ENCODE results near the gene TJP1.
"Not testable (repeated sequence)": the region's sequence is repeated elsewhere in the genome, so short reads cannot be mapped to it uniquely, and the experiment has no call there.

Gene TJP1

GRCh38 chr15:29792426-29793159 is 29.7 kb downstream of the TJP1 start:
- H3K27me3 Mint-ChIP-seq = peaks cover 39% of the 10 kb centered on the region
- no peak overlapping the region for H3K4me3 Mint-ChIP-seq
- H3K9me3 Mint-ChIP-seq (ENCODE audit: low read depth) = peaks cover 6% of the 10 kb centered on the region
- no peak overlapping the region for H3K27ac Mint-ChIP-seq
- no peaks in the 10 kb centered on the region for H3K4me1 Mint-ChIP-seq (ENCODE audit: low read depth)
- peaks cover 2% of the 10 kb centered on the region for H3K36me3 Mint-ChIP-seq

DNA sequence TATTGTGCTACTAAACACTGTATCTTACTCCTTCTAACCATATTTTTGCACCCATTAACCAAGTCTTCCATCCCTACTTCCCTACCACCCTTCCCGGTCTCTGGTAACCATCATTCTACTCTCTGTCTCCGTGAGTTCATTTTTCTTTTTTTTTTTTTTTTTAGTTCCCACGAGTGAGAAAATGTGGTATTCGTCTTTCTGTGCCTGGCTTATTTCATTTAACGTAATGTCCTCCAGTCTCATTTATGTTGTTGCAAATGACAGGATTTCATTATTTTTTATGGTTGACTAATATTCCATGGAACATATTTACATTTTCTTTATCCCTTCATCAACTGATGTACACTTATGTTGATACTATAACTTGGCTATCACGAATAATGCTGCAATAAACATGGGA is 31.7 kb downstream of the TJP1 start:
- Mint-ChIP-seq H3K4me3 (no peak overlapping the region), H3K36me3 (no peaks in the 10 kb centered on the region), H3K9me3 (ENCODE audit: low read depth) (peaks cover 1% of the 10 kb centered on the region), H3K27ac (no peak overlapping the region), H3K27me3 (peaks cover 29% of the 10 kb centered on the region), H3K4me1 (ENCODE audit: low read depth) (no peaks in the 10 kb centered on the region)

- H3K27ac Mint-ChIP-seq = no peak overlapping the region
- H3K4me1 Mint-ChIP-seq (ENCODE audit: low read depth) = no peaks in the 10 kb centered on the region
- no peaks in the 10 kb centered on the region for H3K36me3 Mint-ChIP-seq
- no peaks in the 10 kb centered on the region for H3K9me3 Mint-ChIP-seq (ENCODE audit: low read depth)
- no peak overlapping the region for H3K4me3 Mint-ChIP-seq
- H3K27me3 Mint-ChIP-seq = peaks cover 27% of the 10 kb centered on the region
Measured at GRCh38 chr15:29789871-29790270, 32.4 kb downstream of the TJP1 start.

DNA sequence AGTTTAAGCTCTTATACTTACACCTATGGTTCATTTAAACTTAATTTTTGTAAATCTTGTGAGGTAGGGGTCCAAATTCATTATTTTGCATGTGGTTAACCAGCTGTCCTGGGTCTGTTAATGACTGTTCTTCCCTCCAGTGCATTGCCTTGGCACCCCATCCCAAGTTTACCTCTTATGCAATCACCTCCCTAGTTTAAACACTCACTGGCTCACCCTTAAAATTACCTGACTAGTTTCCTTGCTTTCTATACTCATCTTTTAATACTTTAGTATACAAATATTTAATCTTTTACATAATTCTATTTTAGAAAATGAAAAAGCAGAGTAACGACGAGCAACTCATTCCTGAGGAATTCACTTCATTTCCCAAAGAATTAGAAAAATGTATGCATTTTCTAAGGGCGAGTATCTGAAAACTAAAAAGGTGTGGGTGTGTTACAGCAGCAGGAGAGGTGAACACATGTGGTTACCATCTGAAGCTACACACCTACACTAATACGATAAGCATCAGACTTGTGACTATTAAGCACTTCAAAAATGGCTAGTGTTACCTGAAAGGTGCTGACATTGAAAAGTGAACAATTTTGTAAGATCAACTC is 33.7 kb downstream of the TJP1 start:
- Mint-ChIP-seq H3K4me3 (no peak overlapping the region), H3K9me3 (ENCODE audit: low read depth) (no peaks in the 10 kb centered on the region), H3K27ac (no peak overlapping the region), H3K36me3 (no peaks in the 10 kb centered on the region), H3K27me3 (peaks cover 16% of the 10 kb centered on the region), H3K4me1 (ENCODE audit: low read depth) (no peaks in the 10 kb centered on the region)

DNA sequence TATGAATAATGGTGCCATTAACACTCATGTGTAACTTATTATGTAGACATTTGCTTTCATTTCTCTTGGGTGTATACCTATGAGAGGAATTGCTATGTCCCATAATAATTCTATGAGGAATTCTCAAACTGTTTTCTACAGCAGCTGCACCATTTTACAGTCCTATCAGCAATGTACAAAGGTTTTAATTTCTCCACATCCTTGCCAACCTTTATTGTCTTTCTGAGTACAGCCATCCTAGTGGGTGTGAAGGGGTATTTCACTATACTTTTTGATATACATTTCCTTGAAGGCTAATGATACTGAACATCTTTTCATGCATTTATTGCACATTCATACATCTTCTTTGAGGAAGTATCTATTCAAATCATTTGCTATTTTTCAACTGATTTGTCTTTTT is 34.5 kb downstream of the TJP1 start:
- no peaks in the 10 kb centered on the region for H3K4me1 Mint-ChIP-seq (ENCODE audit: low read depth)

GRCh38 chr15:29785642-29786041 is 36.6 kb downstream of the TJP1 start:
- Mint-ChIP-seq H3K4me1 (ENCODE audit: low read depth) (no peaks in the 10 kb centered on the region), H3K9me3 (ENCODE audit: low read depth) (no peaks in the 10 kb centered on the region), H3K27me3 (peaks cover 5% of the 10 kb centered on the region), H3K36me3 (no peaks in the 10 kb centered on the region), H3K27ac (no peak overlapping the region), H3K4me3 (no peak overlapping the region)

More for the DNA sequence above, 34.5 kb downstream of the TJP1 start:
- Mint-ChIP-seq H3K27me3 (peaks cover 10% of the 10 kb centered on the region), H3K4me3 (no peak overlapping the region), H3K9me3 (ENCODE audit: low read depth) (no peaks in the 10 kb centered on the region), H3K27ac (no peak overlapping the region), H3K36me3 (no peaks in the 10 kb centered on the region)

GRCh38 chr15:29785136-29785535 is 37.1 kb downstream of the TJP1 start:
- H3K27me3 Mint-ChIP-seq = peaks cover 6% of the 10 kb centered on the region
- no peak overlapping the region for H3K27ac Mint-ChIP-seq
- no peaks in the 10 kb centered on the region for H3K9me3 Mint-ChIP-seq (ENCODE audit: low read depth)
- no peaks in the 10 kb centered on the region for H3K4me1 Mint-ChIP-seq (ENCODE audit: low read depth)
- no peaks in the 10 kb centered on the region for H3K36me3 Mint-ChIP-seq
- no peak overlapping the region for H3K4me3 Mint-ChIP-seq

DNA sequence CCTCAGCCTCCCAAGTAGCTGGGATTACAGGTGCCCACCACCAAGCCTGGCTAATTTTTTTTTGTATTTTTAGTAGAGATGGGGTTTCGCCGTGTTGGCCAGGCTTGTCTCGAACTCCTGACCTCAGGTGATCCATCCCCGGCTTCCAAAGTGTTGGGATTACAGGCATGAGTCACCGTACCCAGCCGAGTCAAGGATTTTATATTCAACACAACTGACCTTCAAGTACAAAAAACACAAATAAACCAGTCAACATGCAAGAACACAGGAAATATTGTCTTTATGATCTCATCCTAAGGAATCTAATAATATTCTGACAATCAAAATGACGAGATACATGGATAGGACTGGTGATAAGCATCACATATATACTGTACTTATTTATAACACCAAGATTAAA is 37.9 kb downstream of the TJP1 start:
- Mint-ChIP-seq H3K27me3 (peaks cover 8% of the 10 kb centered on the region), H3K36me3 (no peaks in the 10 kb centered on the region), H3K4me1 (ENCODE audit: low read depth) (no peaks in the 10 kb centered on the region), H3K9me3 (ENCODE audit: low read depth) (no peaks in the 10 kb centered on the region), H3K4me3 (no peak overlapping the region), H3K27ac (no peak overlapping the region)

GRCh38 chr15:29782816-29783215 is 39.5 kb downstream of the TJP1 start:
- peaks cover 17% of the 10 kb centered on the region for H3K27me3 Mint-ChIP-seq
- H3K36me3 Mint-ChIP-seq; H3K9me3 Mint-ChIP-seq (ENCODE audit: low read depth); H3K27ac Mint-ChIP-seq; H3K4me3 Mint-ChIP-seq; H3K4me1 Mint-ChIP-seq (ENCODE audit: low read depth): not testable (repeated sequence)

- no peaks in the 10 kb centered on the region for H3K4me1 Mint-ChIP-seq (ENCODE audit: low read depth)
- H3K9me3 Mint-ChIP-seq (ENCODE audit: low read depth) = no peaks in the 10 kb centered on the region
- H3K27me3 Mint-ChIP-seq = peaks cover 34% of the 10 kb centered on the region
- no peak overlapping the region for H3K4me3 Mint-ChIP-seq
- H3K36me3 Mint-ChIP-seq = no peaks in the 10 kb centered on the region
- H3K27ac Mint-ChIP-seq = no peak overlapping the region
Measured at GRCh38 chr15:29778382-29778781, 43.9 kb downstream of the TJP1 start.

DNA sequence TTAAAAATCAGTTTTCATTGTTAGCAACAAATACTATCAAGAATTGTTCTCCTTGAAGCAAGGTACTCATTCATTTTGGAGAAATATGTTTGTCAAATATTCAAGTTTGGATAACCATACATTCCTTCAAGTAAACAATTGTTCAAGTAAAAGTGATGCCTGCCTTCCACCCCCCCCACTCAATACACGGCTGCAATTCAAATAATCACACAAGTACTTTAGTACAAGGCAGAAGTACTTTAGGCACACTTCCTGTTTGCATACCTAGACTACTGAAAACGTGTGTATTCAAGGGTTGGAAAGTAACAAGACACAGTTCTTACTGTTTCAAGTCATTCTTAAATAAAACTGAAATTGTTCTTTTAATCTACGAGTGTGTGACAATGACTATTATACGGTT is 45.4 kb downstream of the TJP1 start:
- Mint-ChIP-seq H3K4me1 (ENCODE audit: low read depth) (no peaks in the 10 kb centered on the region), H3K27me3 (peaks cover 35% of the 10 kb centered on the region), H3K27ac (no peak overlapping the region), H3K9me3 (ENCODE audit: low read depth) (no peaks in the 10 kb centered on the region), H3K4me3 (no peak overlapping the region), H3K36me3 (no peaks in the 10 kb centered on the region)

- Mint-ChIP-seq H3K9me3 (ENCODE audit: low read depth) (no peaks in the 10 kb centered on the region), H3K4me1 (ENCODE audit: low read depth) (no peaks in the 10 kb centered on the region), H3K4me3 (no peak overlapping the region), H3K27ac (no peak overlapping the region), H3K27me3 (peaks cover 35% of the 10 kb centered on the region), H3K36me3 (no peaks in the 10 kb centered on the region)
Measured at GRCh38 chr15:29774900-29775299, 47.4 kb downstream of the TJP1 start.

GRCh38 chr15:29773816-29774215 is 48.5 kb downstream of the TJP1 start:
- no peaks in the 10 kb centered on the region for H3K36me3 Mint-ChIP-seq
- H3K27me3 Mint-ChIP-seq = peaks cover 31% of the 10 kb centered on the region
- H3K4me3 Mint-ChIP-seq = no peak overlapping the region
- H3K9me3 Mint-ChIP-seq (ENCODE audit: low read depth) = no peaks in the 10 kb centered on the region
- no peak overlapping the region for H3K27ac Mint-ChIP-seq
- H3K4me1 Mint-ChIP-seq (ENCODE audit: low read depth) = no peaks in the 10 kb centered on the region

DNA sequence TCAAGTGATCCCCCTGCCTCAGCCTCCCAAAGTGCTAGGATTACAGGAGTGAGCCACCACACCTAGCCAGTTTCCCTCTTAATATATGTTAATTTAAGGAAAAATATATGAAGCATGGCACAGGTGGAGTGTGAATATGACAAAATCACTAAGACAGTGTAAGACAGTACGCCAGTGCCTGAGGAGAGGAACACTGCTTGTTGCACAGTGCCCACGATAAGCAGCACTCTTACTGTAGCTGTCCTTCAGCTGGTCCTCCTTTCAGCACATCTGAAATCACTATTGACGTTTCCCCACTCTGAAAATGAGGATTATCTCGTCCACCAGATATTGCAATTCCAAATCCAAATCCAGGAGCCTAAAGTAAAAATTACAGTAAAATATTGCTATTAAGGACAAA is 49.3 kb downstream of the TJP1 start:
- Mint-ChIP-seq H3K4me3 (no peak overlapping the region), H3K36me3 (no peaks in the 10 kb centered on the region), H3K9me3 (ENCODE audit: low read depth) (no peaks in the 10 kb centered on the region), H3K27ac (no peak overlapping the region), H3K27me3 (peaks cover 29% of the 10 kb centered on the region), H3K4me1 (ENCODE audit: low read depth) (no peaks in the 10 kb centered on the region)

DNA sequence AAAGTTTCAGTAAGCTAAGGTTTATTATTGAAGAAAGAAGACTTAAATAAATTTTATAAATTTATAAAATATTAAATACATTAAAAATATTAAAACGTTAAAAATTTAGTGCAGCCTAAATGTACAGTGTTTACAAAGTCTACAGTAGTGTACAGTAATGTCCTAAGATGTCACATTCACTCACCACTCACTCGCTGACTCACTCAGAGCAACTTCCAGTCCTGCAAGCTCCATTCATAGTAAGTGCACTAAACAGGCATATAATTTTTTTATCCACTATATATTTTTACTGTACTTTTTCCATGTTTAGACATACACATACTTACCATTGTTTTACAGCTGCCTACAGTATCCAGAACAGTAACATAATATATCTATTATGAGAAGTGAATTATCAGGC is 51.5 kb downstream of the TJP1 start:
- no peaks in the 10 kb centered on the region for H3K4me1 Mint-ChIP-seq (ENCODE audit: low read depth)
- no peak overlapping the region for H3K27ac Mint-ChIP-seq
- H3K36me3 Mint-ChIP-seq = no peaks in the 10 kb centered on the region
- H3K27me3 Mint-ChIP-seq = peaks cover 33% of the 10 kb centered on the region
- H3K9me3 Mint-ChIP-seq (ENCODE audit: low read depth) = no peaks in the 10 kb centered on the region
- no peak overlapping the region for H3K4me3 Mint-ChIP-seq

Measured in activated naive CD8-positive, alpha-beta T cell (primary cell).